Measurements from ENCODE around the gene RPL15. TPM values are rescaled to one million over a fixed set of nuclear protein-coding genes. Genes with fewer than 3 reads are reported as not detected.

The RPL15 gene
- total and polyA plus RNA-seq, 3 experiments from 2014 or later, result 2,200 to 4,233 (median 2,237) TPM

GRCh38 chr3:23882487-23882918 is 34.4 kb upstream of the RPL15 start:
- no peak overlapping the region for H3K4me3 Mint-ChIP-seq
- H3K4me1 ChIP-seq (ENCODE audit: insufficient read depth, low read length), result peaks cover 8% of the 10 kb centered on the region
- POLR2A ChIA-PET, result no interaction called here
- CTCF ChIA-PET, result no interaction called here
- H3K9me3 ChIP-seq (ENCODE audit: low read length), result no peaks in the 10 kb centered on the region
- H3K27ac Mint-ChIP-seq, result no peak overlapping the region
- H3K4me3 ChIP-seq (ENCODE audit: low read length), result no peak overlapping the region
- peaks cover 21 to 40% (median 21%) of the 10 kb centered on the region in 3 donors for H3K4me1 Mint-ChIP-seq
- H3K27ac ChIP-seq (ENCODE audit: low read depth, low read length), result no peak overlapping the region
- H3K36me3 ChIP-seq (ENCODE audit: insufficient read depth, low read length), result no peaks in the 10 kb centered on the region
- no peaks in the 10 kb centered on the region for H3K9me3 Mint-ChIP-seq
- H3K36me3 Mint-ChIP-seq, result peaks cover 0 to 23% (median 12%) of the 10 kb centered on the region in 3 donors
- H3K27me3 Mint-ChIP-seq, result peaks cover 0 to 1% of the 10 kb centered on the region in 2 donors
- no peaks in the 10 kb centered on the region for H3K27me3 ChIP-seq (ENCODE audit: insufficient read depth, low read length, poor library complexity, severe bottlenecking)
- peak in 1 of 5 donors; percentile 44 for DNase-seq

GRCh38 chr3:23884481-23884880 is 32.5 kb upstream of the RPL15 start:
- ChIA-PET POLR2A (no interaction called here), CTCF (no interaction called here)
- no peak for DNase-seq
- no peaks in the 10 kb centered on the region for H3K36me3 ChIP-seq (ENCODE audit: insufficient read depth, low read length)
- H3K9me3 Mint-ChIP-seq, result no peaks in the 10 kb centered on the region
- H3K27me3 ChIP-seq (ENCODE audit: insufficient read depth, low read length, poor library complexity, severe bottlenecking), result no peaks in the 10 kb centered on the region
- H3K4me3 Mint-ChIP-seq, result peak overlapping the region in 1 of 7 donors; percentile 32
- H3K4me1 Mint-ChIP-seq, result peaks cover 14 to 28% (median 14%) of the 10 kb centered on the region in 3 donors
- no peak overlapping the region for H3K4me3 ChIP-seq (ENCODE audit: low read length)
- H3K4me1 ChIP-seq (ENCODE audit: insufficient read depth, low read length), result peaks cover 8% of the 10 kb centered on the region
- peaks cover 0 to 26% (median 12%) of the 10 kb centered on the region in 3 donors for H3K36me3 Mint-ChIP-seq
- peak overlapping the region in 1 of 8 donors; percentile 50 for H3K27ac Mint-ChIP-seq
- no peak overlapping the region for H3K27ac ChIP-seq (ENCODE audit: low read depth, low read length)
- H3K27me3 Mint-ChIP-seq, result no peaks in the 10 kb centered on the region
- H3K9me3 ChIP-seq (ENCODE audit: low read length), result no peaks in the 10 kb centered on the region

GRCh38 chr3:23885210-23885609 is 31.7 kb upstream of the RPL15 start:
- H3K36me3 Mint-ChIP-seq, result peaks cover 0 to 30% (median 11%) of the 10 kb centered on the region in 3 donors
- CTCF ChIA-PET, result no interaction called here
- no peaks in the 10 kb centered on the region for H3K9me3 Mint-ChIP-seq

GRCh38 chr3:23886311-23886710 is 30.6 kb upstream of the RPL15 start:
- Histone ChIP-seq H3K27me3 (ENCODE audit: insufficient read depth, low read length, poor library complexity, severe bottlenecking) (no peaks in the 10 kb centered on the region), H3K9me3 (ENCODE audit: low read length) (no peaks in the 10 kb centered on the region), H3K27ac (ENCODE audit: low read depth, low read length) (no peak overlapping the region), H3K4me3 (ENCODE audit: low read length) (no peak overlapping the region), H3K36me3 (ENCODE audit: insufficient read depth, low read length) (no peaks in the 10 kb centered on the region), H3K4me1 (ENCODE audit: insufficient read depth, low read length) (no peaks in the 10 kb centered on the region)
- CTCF ChIA-PET, result no interaction called here
- POLR2A ChIA-PET, result no interaction called here
- peaks cover 0 to 32% (median 11%) of the 10 kb centered on the region in 3 donors for H3K36me3 Mint-ChIP-seq
- H3K4me3 Mint-ChIP-seq, result no peak overlapping the region
- H3K27ac Mint-ChIP-seq, result peak overlapping the region in 3 of 8 donors; percentile 3 to 40 (median 8)
- H3K9me3 Mint-ChIP-seq, result no peaks in the 10 kb centered on the region
- no peak for DNase-seq
- H3K4me1 Mint-ChIP-seq, result peaks cover 5 to 16% (median 7%) of the 10 kb centered on the region in 3 donors
- H3K27me3 Mint-ChIP-seq, result no peaks in the 10 kb centered on the region

More at GRCh38 chr3:23885210-23885609, 31.7 kb upstream of the RPL15 start:
- no peak overlapping the region for H3K27ac ChIP-seq (ENCODE audit: low read depth, low read length)
- DNase-seq, result no peak
- H3K9me3 ChIP-seq (ENCODE audit: low read length), result no peaks in the 10 kb centered on the region
- no peak overlapping the region for H3K4me3 ChIP-seq (ENCODE audit: low read length)
- H3K36me3 ChIP-seq (ENCODE audit: insufficient read depth, low read length), result no peaks in the 10 kb centered on the region
- POLR2A ChIA-PET, result no interaction called here
- H3K27me3 ChIP-seq (ENCODE audit: insufficient read depth, low read length, poor library complexity, severe bottlenecking), result no peaks in the 10 kb centered on the region
- no peak overlapping the region for H3K4me3 Mint-ChIP-seq
- peaks cover 12 to 27% (median 14%) of the 10 kb centered on the region in 3 donors for H3K4me1 Mint-ChIP-seq
- peaks cover 5% of the 10 kb centered on the region for H3K4me1 ChIP-seq (ENCODE audit: insufficient read depth, low read length)
- H3K27me3 Mint-ChIP-seq, result no peaks in the 10 kb centered on the region
- H3K27ac Mint-ChIP-seq, result peak overlapping the region in 1 of 8 donors; percentile 29

GRCh38 chr3:23888617-23889228 is 28.2 kb upstream of the RPL15 start:
- no peak overlapping the region for H3K27ac Mint-ChIP-seq
- H3K36me3 ChIP-seq (ENCODE audit: insufficient read depth, low read length), result no peaks in the 10 kb centered on the region
- peaks cover 0 to 29% (median 4%) of the 10 kb centered on the region in 3 donors for H3K36me3 Mint-ChIP-seq
- no peaks in the 10 kb centered on the region for H3K4me1 ChIP-seq (ENCODE audit: insufficient read depth, low read length)
- peaks cover 0 to 2% (median 1%) of the 10 kb centered on the region in 3 donors for H3K4me1 Mint-ChIP-seq
- POLR2A ChIA-PET, result no interaction called here
- H3K9me3 ChIP-seq (ENCODE audit: low read length), result no peaks in the 10 kb centered on the region
- no peak overlapping the region for H3K4me3 ChIP-seq (ENCODE audit: low read length)
- CTCF ChIA-PET, result interaction anchor here (0.9 to 1.9 kb wide), 6 partner anchors 29 to 792 kb away, joined by 3 to 12 read pairs (median 5); partner anchors contain the start of genes NKIRAS1 and RPL15
- no peak overlapping the region for H3K27ac ChIP-seq (ENCODE audit: low read depth, low read length)
- DNase-seq, result peak in 2 of 5 donors; percentile 14 to 31
- no peaks in the 10 kb centered on the region for H3K27me3 ChIP-seq (ENCODE audit: insufficient read depth, low read length, poor library complexity, severe bottlenecking)
- no peak overlapping the region for H3K4me3 Mint-ChIP-seq
- no peaks in the 10 kb centered on the region for H3K27me3 Mint-ChIP-seq
- no peaks in the 10 kb centered on the region for H3K9me3 Mint-ChIP-seq

DNA sequence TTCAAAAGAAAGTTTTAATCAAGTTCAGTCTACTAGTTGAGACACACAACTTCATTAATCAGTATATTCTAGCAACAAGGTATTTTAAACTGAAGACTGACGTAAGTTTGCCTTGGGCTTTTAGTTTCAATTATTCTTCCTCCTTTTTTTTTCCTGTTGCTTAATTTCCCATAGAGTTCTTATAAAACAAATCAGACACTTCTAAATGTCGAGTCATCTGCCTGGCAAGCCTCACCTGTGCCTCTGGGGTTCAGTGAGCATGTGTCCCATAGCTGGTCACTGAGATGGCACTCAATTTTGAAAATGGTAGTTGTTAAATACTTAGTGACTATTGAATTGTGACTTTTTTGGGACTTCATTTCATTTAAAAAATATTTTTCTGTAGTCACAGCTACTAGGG is 27.5 kb upstream of the RPL15 start:
- no peaks in the 10 kb centered on the region for H3K9me3 Mint-ChIP-seq
- ChIA-PET CTCF (interaction anchor here (1.4 to 1.9 kb wide), 3 partner anchors 28 to 791 kb away, joined by 3 to 12 read pairs (median 8); partner anchors contain the start of genes NKIRAS1 and RPL15), POLR2A (interaction anchor here (0.7 kb wide), 1 partner anchor 10 kb away, joined by 3 read pairs; no protein-coding TSS in a partner anchor)
- Histone ChIP-seq H3K4me1 (ENCODE audit: insufficient read depth, low read length) (no peaks in the 10 kb centered on the region), H3K27ac (ENCODE audit: low read depth, low read length) (no peak overlapping the region), H3K4me3 (ENCODE audit: low read length) (no peak overlapping the region), H3K27me3 (ENCODE audit: insufficient read depth, low read length, poor library complexity, severe bottlenecking) (no peaks in the 10 kb centered on the region), H3K9me3 (ENCODE audit: low read length) (no peaks in the 10 kb centered on the region), H3K36me3 (ENCODE audit: insufficient read depth, low read length) (no peaks in the 10 kb centered on the region)
- peaks cover 0 to 4% (median 0%) of the 10 kb centered on the region in 3 donors for H3K4me1 Mint-ChIP-seq
- no peak for DNase-seq
- H3K27me3 Mint-ChIP-seq, result no peaks in the 10 kb centered on the region
- peaks cover 0 to 34% (median 4%) of the 10 kb centered on the region in 3 donors for H3K36me3 Mint-ChIP-seq
- H3K27ac Mint-ChIP-seq, result peak overlapping the region in 2 of 8 donors; percentile 82 to 86
- H3K4me3 Mint-ChIP-seq, result no peak overlapping the region

DNA sequence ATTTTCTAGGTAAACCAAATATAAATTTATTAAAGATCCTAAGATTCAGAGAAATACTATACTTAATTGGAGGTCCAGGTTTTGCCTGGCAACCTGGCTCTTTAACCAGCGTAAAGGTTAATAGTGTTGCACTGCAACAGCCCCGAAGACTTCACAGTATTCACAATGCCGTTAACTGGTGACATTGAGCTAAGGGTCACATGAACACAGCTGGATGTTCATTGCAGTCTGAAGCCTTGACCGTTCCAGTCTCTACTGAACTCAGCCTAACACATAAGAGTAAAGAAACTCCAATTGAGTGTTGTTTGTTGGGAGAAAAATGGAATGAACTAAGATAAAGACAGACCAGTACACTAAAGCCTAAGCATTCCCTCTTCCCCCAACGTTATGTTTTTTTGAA is 27.0 kb upstream of the RPL15 start:
- POLR2A ChIA-PET, result interaction anchor here (0.7 kb wide), 1 partner anchor 9 kb away, joined by 3 read pairs; no protein-coding TSS in a partner anchor
- H3K36me3 Mint-ChIP-seq, result peaks cover 0 to 37% (median 8%) of the 10 kb centered on the region in 3 donors
- DNase-seq, result no peak
- no peak overlapping the region for H3K4me3 Mint-ChIP-seq
- no peaks in the 10 kb centered on the region for H3K27me3 ChIP-seq (ENCODE audit: insufficient read depth, low read length, poor library complexity, severe bottlenecking)
- no peaks in the 10 kb centered on the region for H3K4me1 ChIP-seq (ENCODE audit: insufficient read depth, low read length)
- no peaks in the 10 kb centered on the region for H3K27me3 Mint-ChIP-seq
- no peaks in the 10 kb centered on the region for H3K9me3 ChIP-seq (ENCODE audit: low read length)
- H3K27ac Mint-ChIP-seq, result peak overlapping the region in 1 of 8 donors; percentile 68
- H3K4me1 Mint-ChIP-seq, result peaks cover 0 to 8% (median 0%) of the 10 kb centered on the region in 3 donors
- H3K36me3 ChIP-seq (ENCODE audit: insufficient read depth, low read length), result no peaks in the 10 kb centered on the region
- H3K4me3 ChIP-seq (ENCODE audit: low read length), result no peak overlapping the region
- no peak overlapping the region for H3K27ac ChIP-seq (ENCODE audit: low read depth, low read length)
- H3K9me3 Mint-ChIP-seq, result no peaks in the 10 kb centered on the region
- CTCF ChIA-PET, result no interaction called here

GRCh38 chr3:23894254-23895061 is 22.5 kb upstream of the RPL15 start:
- Histone ChIP-seq H3K27ac (ENCODE audit: low read depth, low read length) (no peak overlapping the region), H3K9me3 (ENCODE audit: low read length) (no peaks in the 10 kb centered on the region)
- POLR2A ChIA-PET, result no interaction called here

More at GRCh38 chr3:23894254-23895061, 22.5 kb upstream of the RPL15 start:
- Mint-ChIP-seq H3K36me3 (peaks cover 0 to 59% (median 13%) of the 10 kb centered on the region in 3 donors), H3K4me1 (peaks cover 0 to 5% (median 2%) of the 10 kb centered on the region in 3 donors), H3K9me3 (no peaks in the 10 kb centered on the region), H3K27me3 (no peaks in the 10 kb centered on the region), H3K27ac (peak overlapping the region in 4 of 8 donors; percentile 25 to 61 (median 56)), H3K4me3 (no peak overlapping the region)
- Histone ChIP-seq H3K4me1 (ENCODE audit: insufficient read depth, low read length) (no peaks in the 10 kb centered on the region), H3K36me3 (ENCODE audit: insufficient read depth, low read length) (no peaks in the 10 kb centered on the region), H3K4me3 (ENCODE audit: low read length) (no peak overlapping the region), H3K27me3 (ENCODE audit: insufficient read depth, low read length, poor library complexity, severe bottlenecking) (no peaks in the 10 kb centered on the region)
- no peak for DNase-seq
- CTCF ChIA-PET, result interaction anchor here (1.0 to 1.3 kb wide), 2 partner anchors 24 to 111 kb away, joined by 3 read pairs; no protein-coding TSS in a partner anchor
